Upper lobe of left lung (tissue), 4 donors: ENCODE data around the gene FGF23.

Experiments
- CTCF ChIP-seq, 6 experiments: fragments of 450-650 bp in 4 of 6; fragments of 200-600 bp in 2 of 6; sonication (generic) in 2 of 6; IDR thresholded peaks; one replicate each; pipeline ENCODE4 v1.5.1; 2016 to 2019; ENCODE audit warnings: antibody characterized with exemption in 6 of 6
- EP300 ChIP-seq, 4 donors: sonication (generic); formaldehyde crosslinking; IDR thresholded peaks; one replicate each; pipeline ENCODE4 v1.5.1; 2017; ENCODE audit warnings: antibody characterized with exemption in 4 of 4, control low read depth in 2 of 4
- POLR2A ChIP-seq, 4 donors: fragments of 450-650 bp; IDR thresholded peaks; one replicate each; pipeline ENCODE4 v1.5.1; 2016 to 2017; ENCODE audit warnings: antibody characterized with exemption in 4 of 4, mild to moderate bottlenecking in 2 of 4

GRCh38 chr12:4320853-4321701 lies 58.4 kb downstream of the FGF23 start, which contains the start of gene TIGAR:
- TF ChIP-seq POLR2A (IDR thresholded peaks at IDR 0.05) (peak in 3 of 4 donors; percentile 82 to 96 (median 90)), CTCF (IDR thresholded peaks at IDR 0.05) (peak in 1 of 6 experiments; percentile 9), EP300 (IDR thresholded peaks at IDR 0.05) (peak in 1 of 4 donors; percentile 56)
